Osteoblast (primary cell): ENCODE data around the gene XYLT1. TPM values are rescaled to one million over a fixed set of nuclear protein-coding genes. Genes with fewer than 3 reads are reported as not detected.

ENCODE experiments used
- DNase-seq: peaks from one replicate; pipeline ENCODE4 v3.0.0; 2011; ENCODE audit warnings: low spot score, mixed read lengths; ENCODE audit not compliant: insufficient read length; ENCODE audit errors: missing footprints
- H2AFZ ChIP-seq: 2 replicates; pipeline ENCODE4 v1.6.0; 2011; ENCODE audit warnings: mild to moderate bottlenecking, low read length
- H3K27ac ChIP-seq: 2 replicates; pipeline ENCODE4 v1.5.1; 2011; ENCODE audit warnings: mild to moderate bottlenecking, low read depth, low read length, moderate library complexity
- H3K27me3 ChIP-seq: 2 replicates; pipeline ENCODE4 v1.6.0; 2012; ENCODE audit warnings: mild to moderate bottlenecking, control low read depth, inconsistent platforms, low read length, moderate library complexity; ENCODE audit not compliant: insufficient read depth
- H3K36me3 ChIP-seq: 2 replicates; pipeline ENCODE4 v1.5.1; 2011; ENCODE audit warnings: mild to moderate bottlenecking, low read length, control low read depth, moderate library complexity; ENCODE audit not compliant: insufficient read depth
- H3K4me1 ChIP-seq: 2 replicates; pipeline ENCODE4 v1.5.1; 2011; ENCODE audit warnings: mild to moderate bottlenecking, low read length, control low read depth, moderate library complexity; ENCODE audit not compliant: insufficient read depth
- H3K4me2 ChIP-seq: 2 replicates; pipeline ENCODE4 v1.6.0; 2011; ENCODE audit warnings: mild to moderate bottlenecking, low read length; ENCODE audit not compliant: insufficient read depth
- H3K4me3 ChIP-seq: fragments of 200-600 bp; sonication (generic); 3 replicates; pipeline ENCODE4 v1.5.1; 2012; ENCODE audit warnings: mild to moderate bottlenecking, low read length, inconsistent platforms; ENCODE audit not compliant: insufficient read depth
- H3K79me2 ChIP-seq: 2 replicates; pipeline ENCODE4 v1.6.0; 2012; ENCODE audit warnings: mild to moderate bottlenecking, low read length, control low read depth, inconsistent platforms; ENCODE audit not compliant: insufficient read depth
- H3K9me3 ChIP-seq: 2 replicates; pipeline ENCODE4 v1.5.1; 2011; ENCODE audit warnings: low read depth, low read length, control low read depth
- H4K20me1 ChIP-seq: 2 replicates; pipeline ENCODE4 v1.6.0; 2012; ENCODE audit warnings: mild to moderate bottlenecking, low read length, control low read depth; ENCODE audit not compliant: insufficient read depth
- CTCF ChIP-seq: IDR thresholded peaks from 2 replicates; pipeline ENCODE4 v1.5.1; 2011; ENCODE audit warnings: mild to moderate bottlenecking, low read depth, low read length, moderate library complexity; ENCODE audit errors: extremely low read depth
- total RNA-seq: library from RNA; depleted of rRNA; stranded (reverse); fragments of >200 nt; gene quantifications from 2 replicates; pipeline ENCODE4 v1.2.3, GENCODE V29; 2012

XYLT1 gene
- total RNA-seq: 43.4 and 46.6 TPM in 2 replicates

- no peak for TF ChIP-seq CTCF
- H3K4me1 ChIP-seq: peaks cover 36% of the 10 kb centered on the region
- peak within 1 kb of the TSS; percentile 94 for H3K27ac ChIP-seq
Measured at GRCh38 chr16:17470908-17471718, at the start of gene XYLT1. XYLT1 (minus strand) TSS chr16:17470960; CDS start chr16:17470796, 164 bp downstream.

GRCh38 chr16:17520111-17520510 lies 49.4 kb upstream of the XYLT1 start:
- Histone ChIP-seq H3K36me3 (no peaks in the 10 kb centered on the region), H3K27ac (peak overlapping the region; percentile 96), H3K79me2 (no peaks in the 10 kb centered on the region), H3K27me3 (no peaks in the 10 kb centered on the region), H3K9me3 (no peaks in the 10 kb centered on the region), H2AFZ (no peak overlapping the region), H4K20me1 (no peaks in the 10 kb centered on the region), H3K4me3 (no peak overlapping the region), H3K4me1 (peaks cover 55% of the 10 kb centered on the region), H3K4me2 (peak overlapping the region; percentile 80)
- DNase-seq: no peak
- no peak for TF ChIP-seq CTCF

More at GRCh38 chr16:17470908-17471718, at the start of gene XYLT1:
- Histone ChIP-seq H4K20me1 (peaks cover 25% of the 10 kb centered on the region), H3K9me3 (no peaks in the 10 kb centered on the region), H3K4me2 (peak within 1 kb of the TSS; percentile 92), H3K4me3 (peak within 1 kb of the TSS; percentile 69), H3K79me2 (peaks cover 32% of the 10 kb centered on the region), H3K36me3 (no peaks in the 10 kb centered on the region), H3K27me3 (no peaks in the 10 kb centered on the region), H2AFZ (peak within 1 kb of the TSS; percentile 85)
- peak; percentile 99 for DNase-seq

- peak overlapping the region; percentile 96 for H3K27ac ChIP-seq
- TF ChIP-seq CTCF: no peak
- no peaks in the 10 kb centered on the region for H3K79me2 ChIP-seq
- no peak for DNase-seq
- H3K27me3 ChIP-seq: no peaks in the 10 kb centered on the region
- H3K9me3 ChIP-seq: no peaks in the 10 kb centered on the region
- H2AFZ ChIP-seq: no peak overlapping the region
- H3K4me2 ChIP-seq: peak overlapping the region; percentile 80
- peaks cover 56% of the 10 kb centered on the region for H3K4me1 ChIP-seq
- peak overlapping the region; percentile 47 for H3K4me3 ChIP-seq
- no peaks in the 10 kb centered on the region for H4K20me1 ChIP-seq
- no peaks in the 10 kb centered on the region for H3K36me3 ChIP-seq
Measured at GRCh38 chr16:17519101-17519955, 48.6 kb upstream of the XYLT1 start.
